ENCODE results near the gene NHSL1.

Gene NHSL1

GRCh38 chr6:138442663-138443062, 56.6 kb downstream of the NHSL1 start:
- TF ChIP-seq ZFP3 (CRISPR knock-in tag; IDR thresholded peaks at IDR 0.05) = no peak
- ATAC-seq = no peak

DNA sequence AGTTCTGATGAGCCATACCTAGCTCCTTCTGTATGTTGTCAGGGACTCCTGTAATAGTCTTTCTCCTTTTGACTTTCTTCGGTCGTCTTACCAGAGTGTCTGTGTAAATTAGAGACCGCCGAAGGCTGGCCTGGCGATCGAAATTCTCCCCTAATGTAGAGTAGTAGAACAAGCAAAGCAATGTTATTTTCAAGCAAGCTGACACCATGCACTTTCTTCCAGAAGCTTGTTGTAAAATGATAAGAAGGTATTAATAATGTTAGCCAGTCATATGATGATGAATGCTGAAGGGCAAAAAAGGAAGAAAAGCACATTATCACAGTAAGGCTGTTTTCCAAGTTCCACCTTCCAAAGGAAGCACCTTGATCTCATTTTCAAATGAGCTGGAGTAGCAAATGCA, 57.3 kb downstream of the NHSL1 start:
- ATAC-seq = no peak
- no peak for TF ChIP-seq RARB (CRISPR knock-in tag; IDR thresholded peaks at IDR 0.05)
- no peak for TF ChIP-seq ZFP3 (CRISPR knock-in tag; IDR thresholded peaks at IDR 0.05)
- no peak for TF ChIP-seq BACH2 (CRISPR knock-in tag; IDR thresholded peaks at IDR 0.05; ENCODE audit: borderline replicate concordance)
- no peak for TF ChIP-seq PPARA (CRISPR knock-in tag; IDR thresholded peaks at IDR 0.05; ENCODE audit: borderline replicate concordance)
- TF ChIP-seq, protein P1, sequence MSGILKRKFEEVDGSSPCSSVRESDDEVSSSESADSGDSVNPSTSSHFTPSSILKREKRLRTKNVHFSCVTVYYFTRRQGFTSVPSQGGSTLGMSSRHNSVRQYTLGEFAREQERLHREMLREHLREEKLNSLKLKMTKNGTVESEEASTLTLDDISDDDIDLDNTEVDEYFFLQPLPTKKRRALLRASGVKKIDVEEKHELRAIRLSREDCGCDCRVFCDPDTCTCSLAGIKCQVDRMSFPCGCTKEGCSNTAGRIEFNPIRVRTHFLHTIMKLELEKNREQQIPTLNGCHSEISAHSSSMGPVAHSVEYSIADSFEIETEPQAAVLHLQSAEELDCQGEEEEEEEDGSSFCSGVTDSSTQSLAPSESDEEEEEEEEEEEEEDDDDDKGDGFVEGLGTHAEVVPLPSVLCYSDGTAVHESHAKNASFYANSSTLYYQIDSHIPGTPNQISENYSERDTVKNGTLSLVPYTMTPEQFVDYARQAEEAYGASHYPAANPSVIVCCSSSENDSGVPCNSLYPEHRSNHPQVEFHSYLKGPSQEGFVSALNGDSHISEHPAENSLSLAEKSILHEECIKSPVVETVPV (CRISPR knock-in tag; IDR thresholded peaks at IDR 0.05) = no peak
- no peak for TF ChIP-seq ZNF565 (CRISPR knock-in tag; conservative IDR thresholded peaks at IDR 0.05; ENCODE audit: low read depth)
- TF ChIP-seq ISL1 (CRISPR knock-in tag; IDR thresholded peaks at IDR 0.05) = no peak
- no peak for TF ChIP-seq CSDC2 (CRISPR knock-in tag; IDR thresholded peaks at IDR 0.05)
- TF ChIP-seq, protein P2, sequence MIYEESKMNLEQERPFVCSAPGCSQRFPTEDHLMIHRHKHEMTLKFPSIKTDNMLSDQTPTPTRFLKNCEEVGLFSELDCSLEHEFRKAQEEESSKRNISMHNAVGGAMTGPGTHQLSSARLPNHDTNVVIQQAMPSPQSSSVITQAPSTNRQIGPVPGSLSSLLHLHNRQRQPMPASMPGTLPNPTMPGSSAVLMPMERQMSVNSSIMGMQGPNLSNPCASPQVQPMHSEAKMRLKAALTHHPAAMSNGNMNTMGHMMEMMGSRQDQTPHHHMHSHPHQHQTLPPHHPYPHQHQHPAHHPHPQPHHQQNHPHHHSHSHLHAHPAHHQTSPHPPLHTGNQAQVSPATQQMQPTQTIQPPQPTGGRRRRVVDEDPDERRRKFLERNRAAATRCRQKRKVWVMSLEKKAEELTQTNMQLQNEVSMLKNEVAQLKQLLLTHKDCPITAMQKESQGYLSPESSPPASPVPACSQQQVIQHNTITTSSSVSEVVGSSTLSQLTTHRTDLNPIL (CRISPR knock-in tag; IDR thresholded peaks at IDR 0.05; ENCODE audit: low read depth) = no peak
- TF ChIP-seq ZNF70 (CRISPR knock-in tag; IDR thresholded peaks at IDR 0.05) = no peak
- TF ChIP-seq GLIS3 (CRISPR knock-in tag; IDR thresholded peaks at IDR 0.05) = no peak
- no peak for TF ChIP-seq SNAI2 (CRISPR knock-in tag; IDR thresholded peaks at IDR 0.05)
- no peak for TF ChIP-seq TOX (CRISPR knock-in tag; IDR thresholded peaks at IDR 0.05; ENCODE audit: borderline replicate concordance)
- TF ChIP-seq ARNTL (CRISPR knock-in tag; IDR thresholded peaks at IDR 0.05; ENCODE audit: borderline replicate concordance, low read depth) = no peak
- no peak for TF ChIP-seq OSR1 (CRISPR knock-in tag; IDR thresholded peaks at IDR 0.05)
- no peak for TF ChIP-seq ZFP30 (CRISPR knock-in tag; IDR thresholded peaks at IDR 0.05)
- no peak for TF ChIP-seq ESRRG (CRISPR knock-in tag; IDR thresholded peaks at IDR 0.05)
- no peak for TF ChIP-seq TCF4 (CRISPR knock-in tag; IDR thresholded peaks at IDR 0.05; ENCODE audit: borderline replicate concordance)
- TF ChIP-seq ZNF8 (CRISPR knock-in tag; IDR thresholded peaks at IDR 0.05) = no peak
- TF ChIP-seq, protein P3, sequence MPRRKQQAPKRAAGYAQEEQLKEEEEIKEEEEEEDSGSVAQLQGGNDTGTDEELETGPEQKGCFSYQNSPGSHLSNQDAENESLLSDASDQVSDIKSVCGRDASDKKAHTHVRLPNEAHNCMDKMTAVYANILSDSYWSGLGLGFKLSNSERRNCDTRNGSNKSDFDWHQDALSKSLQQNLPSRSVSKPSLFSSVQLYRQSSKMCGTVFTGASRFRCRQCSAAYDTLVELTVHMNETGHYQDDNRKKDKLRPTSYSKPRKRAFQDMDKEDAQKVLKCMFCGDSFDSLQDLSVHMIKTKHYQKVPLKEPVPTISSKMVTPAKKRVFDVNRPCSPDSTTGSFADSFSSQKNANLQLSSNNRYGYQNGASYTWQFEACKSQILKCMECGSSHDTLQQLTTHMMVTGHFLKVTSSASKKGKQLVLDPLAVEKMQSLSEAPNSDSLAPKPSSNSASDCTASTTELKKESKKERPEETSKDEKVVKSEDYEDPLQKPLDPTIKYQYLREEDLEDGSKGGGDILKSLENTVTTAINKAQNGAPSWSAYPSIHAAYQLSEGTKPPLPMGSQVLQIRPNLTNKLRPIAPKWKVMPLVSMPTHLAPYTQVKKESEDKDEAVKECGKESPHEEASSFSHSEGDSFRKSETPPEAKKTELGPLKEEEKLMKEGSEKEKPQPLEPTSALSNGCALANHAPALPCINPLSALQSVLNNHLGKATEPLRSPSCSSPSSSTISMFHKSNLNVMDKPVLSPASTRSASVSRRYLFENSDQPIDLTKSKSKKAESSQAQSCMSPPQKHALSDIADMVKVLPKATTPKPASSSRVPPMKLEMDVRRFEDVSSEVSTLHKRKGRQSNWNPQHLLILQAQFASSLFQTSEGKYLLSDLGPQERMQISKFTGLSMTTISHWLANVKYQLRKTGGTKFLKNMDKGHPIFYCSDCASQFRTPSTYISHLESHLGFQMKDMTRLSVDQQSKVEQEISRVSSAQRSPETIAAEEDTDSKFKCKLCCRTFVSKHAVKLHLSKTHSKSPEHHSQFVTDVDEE (CRISPR knock-in tag; IDR thresholded peaks at IDR 0.05) = no peak

DNA sequence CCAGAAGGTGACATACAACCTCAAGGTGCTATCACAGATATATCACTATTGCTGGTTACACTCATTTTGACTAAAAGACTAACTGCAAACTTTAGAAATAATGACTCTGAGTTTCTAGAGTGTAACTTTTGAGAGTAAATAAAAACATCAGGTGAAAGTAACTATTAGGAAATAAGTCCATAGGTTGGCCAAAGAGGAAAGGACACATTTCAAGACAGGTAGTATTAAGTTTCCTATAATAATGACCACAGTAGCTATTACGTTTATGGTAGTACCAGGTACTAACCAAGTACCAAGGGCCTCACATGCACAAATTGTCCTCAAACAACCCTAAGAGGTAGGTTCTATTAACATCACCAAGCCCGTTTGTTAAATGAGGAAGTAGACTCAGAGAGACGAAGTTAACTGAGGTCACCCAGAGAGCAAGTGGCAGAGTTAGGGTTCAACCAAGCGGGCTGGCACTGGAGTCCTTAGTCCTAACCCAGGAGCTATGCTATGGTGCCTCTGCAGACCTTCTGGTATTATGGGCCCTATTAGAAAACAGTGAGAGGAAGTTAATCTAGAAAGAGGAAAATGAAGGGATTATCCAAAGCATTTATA, 58.4 kb downstream of the NHSL1 start:
- TF ChIP-seq GLIS3 (CRISPR knock-in tag; IDR thresholded peaks at IDR 0.05) = no peak
- no peak for TF ChIP-seq ARNTL (CRISPR knock-in tag; IDR thresholded peaks at IDR 0.05; ENCODE audit: borderline replicate concordance, low read depth)
- no peak for TF ChIP-seq ZFP30 (CRISPR knock-in tag; IDR thresholded peaks at IDR 0.05)
- TF ChIP-seq, protein P2 (CRISPR knock-in tag; IDR thresholded peaks at IDR 0.05; ENCODE audit: low read depth) = no peak
- no peak for TF ChIP-seq SNAI2 (CRISPR knock-in tag; IDR thresholded peaks at IDR 0.05)
- no peak for TF ChIP-seq TOX (CRISPR knock-in tag; IDR thresholded peaks at IDR 0.05; ENCODE audit: borderline replicate concordance)
- no peak for TF ChIP-seq CSDC2 (CRISPR knock-in tag; IDR thresholded peaks at IDR 0.05)
- no peak for TF ChIP-seq ZNF70 (CRISPR knock-in tag; IDR thresholded peaks at IDR 0.05)
- no peak for ATAC-seq

GRCh38 chr6:138440296-138440695, 59.0 kb downstream of the NHSL1 start:
- ATAC-seq = no peak
- TF ChIP-seq SNAI2 (CRISPR knock-in tag; IDR thresholded peaks at IDR 0.05) (no peak), TCF4 (CRISPR knock-in tag; IDR thresholded peaks at IDR 0.05; ENCODE audit: borderline replicate concordance) (no peak), BACH2 (CRISPR knock-in tag; IDR thresholded peaks at IDR 0.05; ENCODE audit: borderline replicate concordance) (no peak), ZFP30 (CRISPR knock-in tag; IDR thresholded peaks at IDR 0.05) (no peak), PPARA (CRISPR knock-in tag; IDR thresholded peaks at IDR 0.05; ENCODE audit: borderline replicate concordance) (no peak), ZNF70 (CRISPR knock-in tag; IDR thresholded peaks at IDR 0.05) (no peak), OSR1 (CRISPR knock-in tag; IDR thresholded peaks at IDR 0.05) (no peak), ZC3H10 (CRISPR knock-in tag; IDR thresholded peaks at IDR 0.05) (no peak), ZFP3 (CRISPR knock-in tag; IDR thresholded peaks at IDR 0.05) (no peak), RARB (CRISPR knock-in tag; IDR thresholded peaks at IDR 0.05) (no peak), ZNF8 (CRISPR knock-in tag; IDR thresholded peaks at IDR 0.05) (no peak)
- TF ChIP-seq, protein P2 (CRISPR knock-in tag; IDR thresholded peaks at IDR 0.05; ENCODE audit: low read depth) = no peak
- TF ChIP-seq, protein P3 (CRISPR knock-in tag; IDR thresholded peaks at IDR 0.05) = no peak

All from SK-N-SH treated with all-trans-retinoic acid at 6 μM for 48 hours (cell line).